RWPE1 (cell line): ENCODE results near the gene EIPR1.
"Not testable (repeated sequence)": the region's sequence is repeated elsewhere in the genome, so short reads cannot be mapped to it uniquely, and the experiment has no call there.

Experiments used
- CTCF ChIA-PET: fragments of 350-600 bp; sonication (Branson Sonifier 250); formaldehyde crosslinking; extraction: SDS; loops from one replicate; lab custom pipeline; 2021; lab: Yijun Ruan, JAX
- POLR2A ChIA-PET: fragments of 400-600 bp; formaldehyde crosslinking; extraction: SDS; loops from one replicate; lab custom pipeline; 2020; ENCODE audit warnings: antibody characterized with exemption; ENCODE audit not compliant: low non-redundant PET; lab: Yijun Ruan, JAX
- DNase-seq: peaks from one replicate; pipeline ENCODE4 v3.0.0; 2012; ENCODE audit warnings: low spot score
- H3K27ac ChIP-seq: fragments of 450-650 bp; 2 replicates; pipeline ENCODE4 v1.5.1; 2017
- CTCF ChIP-seq: fragments of 450-650 bp; conservative IDR thresholded peaks from 2 replicates; pipeline ENCODE4 v1.5.1; 2017; ENCODE audit warnings: low read depth, mild to moderate bottlenecking

Gene EIPR1

GRCh38 chr2:3203497-3204019 is 174.1 kb downstream of the EIPR1 start:
- no peak for TF ChIP-seq CTCF
- no peak overlapping the region for H3K27ac ChIP-seq

GRCh38 chr2:3202926-3203325 is 174.7 kb downstream of the EIPR1 start:
- DNase-seq = no peak
- no peak for TF ChIP-seq CTCF
- no peak overlapping the region for H3K27ac ChIP-seq
- POLR2A ChIA-PET = no interaction called here
- CTCF ChIA-PET = no interaction called here

More at GRCh38 chr2:3203497-3204019, 174.1 kb downstream of the EIPR1 start:
- POLR2A ChIA-PET = no interaction called here
- CTCF ChIA-PET = no interaction called here
- DNase-seq = no peak

- DNase-seq = no peak
- CTCF ChIA-PET = no interaction called here
- POLR2A ChIA-PET = no interaction called here
- TF ChIP-seq CTCF = no peak
- no peak overlapping the region for H3K27ac ChIP-seq
These were observed 176.3 kb downstream of the EIPR1 start for GRCh38 chr2:3201281-3201680.

GRCh38 chr2:3200420-3200939 is 177.1 kb downstream of the EIPR1 start:
- POLR2A ChIA-PET = no interaction called here
- DNase-seq = no peak
- CTCF ChIA-PET = no interaction called here
- TF ChIP-seq CTCF = no peak
- peak overlapping the region; percentile 70 for H3K27ac ChIP-seq

- no peak for TF ChIP-seq CTCF
- CTCF ChIA-PET = no interaction called here
- POLR2A ChIA-PET = no interaction called here
- no peak for DNase-seq
- peak overlapping the region; percentile 70 for H3K27ac ChIP-seq
These were observed 177.8 kb downstream of the EIPR1 start for GRCh38 chr2:3199627-3200345.

- H3K27ac ChIP-seq, DNase-seq, POLR2A ChIA-PET, CTCF ChIA-PET: not testable (repeated sequence)
These were observed 178.9 kb downstream of the EIPR1 start for GRCh38 chr2:3198671-3199192.

GRCh38 chr2:3198119-3198518 is 179.5 kb downstream of the EIPR1 start:
- no peak for DNase-seq
- POLR2A ChIA-PET = no interaction called here
- TF ChIP-seq CTCF = no peak
- CTCF ChIA-PET = no interaction called here
- no peak overlapping the region for H3K27ac ChIP-seq
